Common myeloid progenitor, CD34-positive (primary cell): ENCODE measurements around the gene OTUB2.

Experiments used
- CTCF ChIA-PET: fragments of 350-600 bp; sonication (Branson Sonifier 250); formaldehyde crosslinking; loops from one replicate; lab custom pipeline; 2021; ENCODE audit warnings: antibody characterized with exemption; lab: Charles Lee
- POLR2A ChIA-PET: fragments of 350-600 bp; sonication (Branson Sonifier 250); formaldehyde crosslinking; loops from one replicate; lab custom pipeline; 2021; ENCODE audit warnings: antibody characterized with exemption; lab: Charles Lee
- DNase-seq, 3 donors: peaks; one replicate each; pipeline versions ENCODE4 v3.0.0 to v3.0.0-alpha.2; 2013
- H3K27ac ChIP-seq, 2 experiments: 1 replicate in 1 of 2; 2 replicates in 1 of 2; pipeline ENCODE4 v1.7.0; 2013; ENCODE audit warnings: inconsistent platforms in 2 of 2, low read length in 2 of 2, mild to moderate bottlenecking in 2 of 2, low read depth in 1 of 2, moderate library complexity in 1 of 2; ENCODE audit not compliant: severe bottlenecking in 2 of 2, insufficient read depth in 1 of 2, poor library complexity in 1 of 2
- H3K27me3 ChIP-seq, 5 experiments: replicated peaks in 2 of 5; 1 replicate in 3 of 5; 2 replicates in 2 of 5; pipeline versions ENCODE4 v1.6.1 to v1.7.0; 2013; ENCODE audit warnings: low read length in 4 of 5, mild to moderate bottlenecking in 2 of 5, moderate library complexity in 2 of 5, inconsistent platforms in 1 of 5; ENCODE audit not compliant: insufficient read depth in 5 of 5, control insufficient read depth in 4 of 5
- H3K36me3 ChIP-seq, 4 experiments: 1 replicate in 2 of 4; 2 replicates in 2 of 4; pipeline versions ENCODE4 v1.6.1 to v1.7.0; 2013; ENCODE audit warnings: low read length in 3 of 4, control low read depth in 1 of 4, mild to moderate bottlenecking in 1 of 4; ENCODE audit not compliant: control insufficient read depth in 4 of 4, insufficient read depth in 4 of 4
- H3K4me1 ChIP-seq, 4 experiments: 1 replicate in 3 of 4; 2 replicates in 1 of 4; pipeline versions ENCODE4 v1.6.1 to v1.7.1; 2013; ENCODE audit warnings: low read length in 3 of 4, mild to moderate bottlenecking in 3 of 4, control low read depth in 1 of 4, inconsistent platforms in 1 of 4, moderate library complexity in 1 of 4; ENCODE audit not compliant: control insufficient read depth in 4 of 4, insufficient read depth in 4 of 4; ENCODE audit errors: control extremely low read depth in 1 of 4
- H3K4me3 ChIP-seq, 7 experiments: 1 replicate in 4 of 7; 2 replicates in 3 of 7; pipeline versions ENCODE4 v1.5.1 to v1.7.0; 2013; ENCODE audit warnings: mild to moderate bottlenecking in 7 of 7, low read length in 6 of 7, moderate library complexity in 6 of 7, inconsistent platforms in 2 of 7, low read depth in 2 of 7, control low read depth in 1 of 7; ENCODE audit not compliant: insufficient read depth in 4 of 7, control insufficient read depth in 1 of 7; ENCODE audit errors: extremely low read depth in 1 of 7
- H3K9me3 ChIP-seq, 5 experiments: 1 replicate in 4 of 5; 2 replicates in 1 of 5; pipeline versions ENCODE4 v1.6.1 to v1.7.1; 2013; ENCODE audit warnings: low read length in 4 of 5, mild to moderate bottlenecking in 2 of 5, inconsistent platforms in 1 of 5, low read depth in 1 of 5, moderate library complexity in 1 of 5; ENCODE audit not compliant: control insufficient read depth in 4 of 5, insufficient read depth in 2 of 5; ENCODE audit errors: control extremely low read depth in 1 of 5
- WGBS: methylation state at CpG from one replicate; pipeline ENCODE4 v1.1.5; 2013; ENCODE audit not compliant: insufficient coverage; 5-methylcytosine and 5-hydroxymethylcytosine counted together

Gene OTUB2

GRCh38 chr14:94077111-94077821, 51.1 kb downstream of the OTUB2 start:
- POLR2A ChIA-PET = no interaction called here
- CTCF ChIA-PET = no interaction called here
- 89% methylated on average over 5 of the region's 7 CpGs for WGBS
- Histone ChIP-seq H3K36me3 (peaks cover 0 to 39% (median 18%) of the 10 kb centered on the region in 4 experiments), H3K27ac (no peak overlapping the region), H3K9me3 (peaks cover 0 to 20% (median 9%) of the 10 kb centered on the region in 5 experiments), H3K4me1 (peaks cover 12 to 39% (median 26%) of the 10 kb centered on the region in 4 experiments), H3K27me3 (no peaks in the 10 kb centered on the region), H3K4me3 (peak overlapping the region in 1 of 7 experiments; percentile 34)
- no peak for DNase-seq

GRCh38 chr14:94077823-94078222, 51.7 kb downstream of the OTUB2 start:
- POLR2A ChIA-PET = no interaction called here
- WGBS = no CpG with 5 or more reads among the region's 5 CpGs
- no peaks in the 10 kb centered on the region for H3K27me3 ChIP-seq
- peaks cover 12 to 39% (median 26%) of the 10 kb centered on the region in 4 experiments for H3K4me1 ChIP-seq
- CTCF ChIA-PET = interaction anchor here (1.4 kb wide), 1 partner anchor 12 kb away, joined by 3 read pairs; no protein-coding TSS in a partner anchor
- H3K4me3 ChIP-seq = peak overlapping the region in 2 of 7 experiments; percentile 1 to 34
- DNase-seq = no peak
- H3K27ac ChIP-seq = no peak overlapping the region
- H3K9me3 ChIP-seq = peaks cover 0 to 19% (median 9%) of the 10 kb centered on the region in 5 experiments
- H3K36me3 ChIP-seq = peaks cover 0 to 38% (median 18%) of the 10 kb centered on the region in 4 experiments

- POLR2A ChIA-PET = interaction anchor here (0.6 to 1.4 kb wide), 2 partner anchors 28 to 88 kb away, joined by 3 to 4 read pairs; no protein-coding TSS in a partner anchor
- WGBS = 10% methylated on average over 14 of the region's 15 CpGs
- DNase-seq = peak; percentile 19 to 25 (median 22)
Observed at GRCh38 chr14:94079891-94080620, 53.9 kb downstream of the OTUB2 start.

GRCh38 chr14:94080621-94081385, 54.7 kb downstream of the OTUB2 start, which contains the start of the genes DDX24 and IFI27L1:
TSS of gene DDX24 (minus strand) at chr14:94081202. CDS start at chr14:94079742, 1,460 bp downstream.
TSS of gene IFI27L1 (plus strand) at chr14:94081310. CDS start at chr14:94096938, 15,628 bp downstream.
- WGBS = under 1% methylated on average over 64 of the region's 77 CpGs
- Histone ChIP-seq H3K36me3 (peaks cover 0 to 29% (median 13%) of the 10 kb centered on the region in 4 experiments), H3K4me1 (peaks cover 12 to 39% (median 26%) of the 10 kb centered on the region in 4 experiments), H3K4me3 (peak within 1 kb of the TSS; percentile 88 to 95 (median 91)), H3K27me3 (no peaks in the 10 kb centered on the region), H3K27ac (peak within 1 kb of the TSS; percentile 77 to 92), H3K9me3 (peaks cover 0 to 8% (median 2%) of the 10 kb centered on the region in 5 experiments)
- ChIA-PET POLR2A (no interaction called here), CTCF (interaction anchor here (0.7 to 1.8 kb wide), 3 partner anchors 15 to 56 kb away, joined by 3 to 5 read pairs (median 3); no protein-coding TSS in a partner anchor)
- DNase-seq = peak; percentile 95 to 98 (median 98)

More at GRCh38 chr14:94079891-94080620, 53.9 kb downstream of the OTUB2 start:
- CTCF ChIA-PET = interaction anchor here (1.5 to 1.8 kb wide), 3 partner anchors 32 to 51 kb away, joined by 3 to 10 read pairs (median 4); no protein-coding TSS in a partner anchor
- Histone ChIP-seq H3K4me1 (peaks cover 12 to 39% (median 26%) of the 10 kb centered on the region in 4 experiments), H3K9me3 (peaks cover 0 to 13% (median 5%) of the 10 kb centered on the region in 5 experiments), H3K27ac (peak overlapping the region; percentile 77 to 92), H3K27me3 (no peaks in the 10 kb centered on the region), H3K4me3 (peak overlapping the region; percentile 88 to 95 (median 91)), H3K36me3 (peaks cover 0 to 29% (median 15%) of the 10 kb centered on the region in 4 experiments)

GRCh38 chr14:94081386-94081820, 55.3 kb downstream of the OTUB2 start:
- Histone ChIP-seq H3K27me3 (no peaks in the 10 kb centered on the region), H3K9me3 (peaks cover 0 to 6% (median 0%) of the 10 kb centered on the region in 5 experiments), H3K4me3 (peak overlapping the region; percentile 88 to 95 (median 91)), H3K36me3 (peaks cover 0 to 26% (median 10%) of the 10 kb centered on the region in 4 experiments), H3K4me1 (peaks cover 12 to 39% (median 26%) of the 10 kb centered on the region in 4 experiments), H3K27ac (peak overlapping the region in 1 of 2 experiments; percentile 92)
- CTCF ChIA-PET = interaction anchor here (0.7 to 1.8 kb wide), 4 partner anchors 14 to 99 kb away, joined by 3 to 5 read pairs (median 3); no protein-coding TSS in a partner anchor
- WGBS = 1% methylated on average over 16 of the region's 19 CpGs
- POLR2A ChIA-PET = no interaction called here
- DNase-seq = no peak

- WGBS = 96% methylated on average over 4 of the region's 4 CpGs
Observed at GRCh38 chr14:94087891-94088290, 61.8 kb downstream of the OTUB2 start.

More at GRCh38 chr14:94087891-94088290, 61.8 kb downstream of the OTUB2 start:
- no peaks in the 10 kb centered on the region for H3K36me3 ChIP-seq
- H3K4me1 ChIP-seq = no peaks in the 10 kb centered on the region
- H3K9me3 ChIP-seq = peaks cover 0 to 2% (median 0%) of the 10 kb centered on the region in 5 experiments
- H3K4me3 ChIP-seq = no peak overlapping the region
- no peaks in the 10 kb centered on the region for H3K27me3 ChIP-seq
- no peak overlapping the region for H3K27ac ChIP-seq
- ChIA-PET POLR2A (no interaction called here), CTCF (interaction anchor here (1.2 kb wide), 1 partner anchor 49 kb away, joined by 3 read pairs; no protein-coding TSS in a partner anchor)
- no peak for DNase-seq
